ENCODE measurements around the gene ATP2C2. TPM values are rescaled to one million over a fixed set of nuclear protein-coding genes. Genes with fewer than 3 reads are reported as not detected.

The ATP2C2 gene
- total and polyA plus RNA-seq, 2 experiments from 2014 or later: 2.1 TPM

DNA sequence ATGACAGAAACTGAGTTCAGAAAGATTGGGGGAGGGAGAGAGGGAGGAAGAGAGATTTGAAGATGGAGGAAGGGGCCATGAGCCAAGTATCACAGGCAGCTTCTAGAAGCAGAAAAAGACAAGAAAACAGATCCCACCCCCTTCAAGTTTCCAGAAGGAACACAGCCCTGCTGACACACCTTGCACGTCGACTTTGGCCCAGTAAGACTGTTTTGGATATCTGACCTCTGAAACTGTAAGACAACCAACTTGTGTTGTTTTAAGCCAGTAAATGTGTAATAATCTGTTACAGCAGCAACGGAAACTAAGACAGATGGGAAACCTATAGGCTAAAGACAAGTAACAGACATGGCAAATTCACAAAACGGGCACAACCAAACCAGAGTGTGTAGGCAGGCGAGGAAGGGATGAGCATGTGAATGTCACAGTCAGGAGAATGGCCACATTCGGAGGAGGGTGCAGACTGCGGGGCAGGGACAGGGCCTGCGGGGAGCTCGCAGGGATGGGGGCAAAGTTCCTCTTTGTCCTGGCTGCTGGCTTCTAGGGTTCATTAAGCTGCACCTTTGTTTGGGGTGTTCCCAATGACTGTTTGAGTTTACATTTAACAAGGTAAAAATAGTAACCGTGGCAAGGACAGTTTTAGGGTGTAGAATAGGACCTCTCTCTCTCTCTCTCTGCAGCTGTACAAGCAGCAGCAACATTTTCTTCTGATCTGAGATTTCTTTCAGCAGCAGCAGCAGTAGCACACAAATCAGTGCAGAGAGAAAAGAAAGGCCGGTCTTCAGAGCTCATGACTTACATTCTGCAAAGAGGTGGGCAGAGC, 18.3 kb upstream of the ATP2C2 start:
- Histone ChIP-seq H3K4me2 (no peak overlapping the region), H3K36me3 (ENCODE audit: insufficient read depth) (no peaks in the 10 kb centered on the region), H3F3A (replicated peaks; ENCODE audit: low read depth) (no peaks in the 10 kb centered on the region), H4K20me1 (replicated peaks; ENCODE audit: insufficient read depth) (no peaks in the 10 kb centered on the region), H2AFZ (peak overlapping the region; percentile 28; the same call in 1 of the 2 replicates), H3K4me1 (ENCODE audit: insufficient read depth) (no peaks in the 10 kb centered on the region), H3K9me2 (ENCODE audit: insufficient read depth) (no peaks in the 10 kb centered on the region), H3K79me2 (replicated peaks; ENCODE audit: insufficient read depth) (no peaks in the 10 kb centered on the region), H3K4me3 (no peak overlapping the region), H3K27me3 (ENCODE audit: insufficient read depth) (no peaks in the 10 kb centered on the region), H3K27ac (ENCODE audit: low read depth) (no peak overlapping the region)
- no peaks in the 10 kb centered on the region for H3K9me3 Mint-ChIP-seq
- H3K27ac Mint-ChIP-seq: no peak overlapping the region
- ATAC-seq: peak; percentile 46; the same call in 2 of the 3 replicates
- H3K4me1 Mint-ChIP-seq: peaks cover 3% of the 10 kb centered on the region
- TF ChIP-seq EZH2phosphoT487 (IDR thresholded peaks at IDR 0.05; ENCODE audit: unreplicated experiment) (no peak), ZNF462 (CRISPR knock-in tag; IDR thresholded peaks at IDR 0.05) (no peak), EZH2 (IDR thresholded peaks at IDR 0.05; ENCODE audit: low read depth, unreplicated experiment) (no peak)
- no peaks in the 10 kb centered on the region for H3K36me3 Mint-ChIP-seq (ENCODE audit: low read depth)
- no peak for DNase-seq (ENCODE audit: low spot score)
- H3K4me3 Mint-ChIP-seq: no peak overlapping the region
- H3K27me3 Mint-ChIP-seq (ENCODE audit: insufficient read depth, low read depth, poor library complexity): no peaks in the 10 kb centered on the region

DNA sequence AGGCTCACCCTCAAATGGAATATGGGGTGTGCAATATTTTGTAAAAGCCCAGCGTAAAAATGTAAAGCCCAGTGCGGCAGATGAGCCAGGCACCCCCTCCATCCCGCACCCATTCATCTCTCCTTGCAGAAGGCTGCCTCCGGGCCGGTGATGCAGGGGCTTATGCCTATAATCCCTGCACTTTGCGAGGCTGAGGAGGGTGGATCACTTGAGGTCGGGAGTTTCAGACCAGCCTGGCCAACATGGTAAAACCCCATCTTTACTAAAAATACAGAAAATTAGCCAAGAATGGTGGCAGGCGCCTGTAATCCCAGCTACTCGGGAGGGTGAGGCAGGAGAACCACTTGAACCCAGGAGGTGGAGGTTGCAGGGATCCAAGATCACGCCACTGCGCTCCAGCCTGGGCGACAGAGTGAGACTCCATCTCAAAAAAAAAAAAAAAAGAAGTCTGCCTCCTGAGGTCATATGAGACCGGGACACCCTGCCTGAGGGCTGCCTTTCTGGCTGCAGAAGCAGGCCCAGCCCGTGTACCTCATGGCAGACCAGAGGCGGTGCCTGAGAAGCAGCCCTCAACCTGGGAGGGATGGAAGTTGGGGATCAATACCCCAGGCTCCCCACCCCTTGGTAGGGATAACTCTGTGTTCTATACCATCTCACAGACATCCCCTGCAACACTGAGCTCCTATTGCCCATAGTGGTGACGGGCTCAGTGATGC, 17.5 kb upstream of the ATP2C2 start:
- H3K27ac ChIP-seq (ENCODE audit: low read depth): no peak overlapping the region
- H3K27me3 Mint-ChIP-seq (ENCODE audit: insufficient read depth, low read depth, poor library complexity): no peaks in the 10 kb centered on the region
- TF ChIP-seq EZH2 (IDR thresholded peaks at IDR 0.05; ENCODE audit: low read depth, unreplicated experiment) (no peak), ZNF114 (CRISPR knock-in tag; IDR thresholded peaks at IDR 0.05) (no peak), STAT1 (IDR thresholded peaks at IDR 0.05; ENCODE audit: unreplicated experiment) (no peak), CREB1 (CRISPR knock-in tag; IDR thresholded peaks at IDR 0.05; ENCODE audit: low read depth) (no peak), CTCF (conservative IDR thresholded peaks at IDR 0.05; ENCODE audit: low read depth in 2 of 2) (no peak), POLR2AphosphoS5 (IDR thresholded peaks at IDR 0.05; ENCODE audit: low read depth) (no peak), NANOG (IDR thresholded peaks at IDR 0.05; ENCODE audit: borderline replicate concordance) (no peak)

More for the DNA sequence above, 17.5 kb upstream of the ATP2C2 start:
- Histone ChIP-seq H3K4me3 (no peak overlapping the region), H4K20me1 (replicated peaks; ENCODE audit: insufficient read depth) (no peaks in the 10 kb centered on the region), H3F3A (replicated peaks; ENCODE audit: low read depth) (no peaks in the 10 kb centered on the region), H2AFZ (no peak overlapping the region), H3K27me3 (ENCODE audit: insufficient read depth) (no peaks in the 10 kb centered on the region), H3K9me2 (ENCODE audit: insufficient read depth) (no peaks in the 10 kb centered on the region), H3K4me1 (ENCODE audit: insufficient read depth) (no peaks in the 10 kb centered on the region), H3K4me2 (no peak overlapping the region), H3K79me2 (replicated peaks; ENCODE audit: insufficient read depth) (no peaks in the 10 kb centered on the region), H3K36me3 (ENCODE audit: insufficient read depth) (no peaks in the 10 kb centered on the region)
- Mint-ChIP-seq H3K9me3 (no peaks in the 10 kb centered on the region), H3K36me3 (ENCODE audit: low read depth) (no peaks in the 10 kb centered on the region), H3K4me1 (peaks cover 3% of the 10 kb centered on the region), H3K4me3 (no peak overlapping the region), H3K27ac (no peak overlapping the region)
- ATAC-seq (no peak), DNase-seq (ENCODE audit: low spot score) (no peak)
